Natural killer cell (primary cell): ENCODE measurements around the gene KRTAP19-8. TPM values are rescaled to one million over a fixed set of nuclear protein-coding genes. Genes with fewer than 3 reads are reported as not detected.

Experiments
- ATAC-seq, 3 donors: fragments of 150-1000 bp in 2 of 3; fragments of 200-7000 bp in 1 of 3; cut with Tn5 transposase; 1 replicate in 1 of 3; 2 replicates in 2 of 3; pipeline ENCODE4 v1.10.0; 2021; ENCODE audit warnings: mild to moderate bottlenecking in 2 of 3, moderate library complexity in 2 of 3
- DNase-seq, 2 donors: peaks; one replicate each; pipeline versions ENCODE4 v3.0.0 to v3.0.0-alpha.2; 2013 to 2021; ENCODE audit warnings: mixed read lengths in 1 of 2
- H3K27ac ChIP-seq: one replicate; pipeline ENCODE4 v1.5.1; 2013; ENCODE audit warnings: mild to moderate bottlenecking, low read length
- H3K27me3 ChIP-seq: one replicate; pipeline ENCODE4 v1.6.1; 2013; ENCODE audit warnings: low read length; ENCODE audit not compliant: control insufficient read depth, insufficient read depth
- H3K36me3 ChIP-seq: one replicate; pipeline ENCODE4 v1.6.1; 2013; ENCODE audit warnings: low read length; ENCODE audit not compliant: control insufficient read depth, insufficient read depth
- H3K4me1 ChIP-seq: one replicate; pipeline ENCODE4 v1.6.1; 2013; ENCODE audit warnings: low read length; ENCODE audit not compliant: control insufficient read depth, insufficient read depth
- H3K4me3 ChIP-seq: one replicate; pipeline ENCODE4 v1.5.1; 2013; ENCODE audit warnings: low read length
- H3K9me3 ChIP-seq: one replicate; pipeline ENCODE4 v1.6.1; 2013; ENCODE audit warnings: low read length; ENCODE audit not compliant: control insufficient read depth, insufficient read depth
- H3K27ac Mint-ChIP-seq, 2 donors: one replicate each; pipeline ENCODE4 v1.8.0; 2022; ENCODE audit warnings: mild to moderate bottlenecking in 2 of 2, mixed read lengths in 2 of 2, moderate library complexity in 1 of 2
- H3K27me3 Mint-ChIP-seq, 2 donors: one replicate each; pipeline ENCODE4 v1.8.0; 2022; ENCODE audit warnings: low read depth in 2 of 2, mixed read lengths in 2 of 2
- H3K36me3 Mint-ChIP-seq: one replicate; pipeline ENCODE4 v1.8.0; 2022; ENCODE audit warnings: mixed read lengths
- H3K4me1 Mint-ChIP-seq, 2 donors: one replicate each; pipeline ENCODE4 v1.8.0; 2022; ENCODE audit warnings: mixed read lengths in 2 of 2
- H3K4me3 Mint-ChIP-seq: one replicate; pipeline ENCODE4 v1.8.0; 2022; ENCODE audit warnings: mild to moderate bottlenecking, moderate library complexity, mixed read lengths
- H3K9me3 Mint-ChIP-seq, 2 donors: one replicate each; pipeline ENCODE4 v1.8.0; 2022; ENCODE audit warnings: mixed read lengths in 2 of 2
- CTCF ChIP-seq: fragments of 200-600 bp; IDR thresholded peaks from one replicate; pipeline ENCODE4 v1.8.0; 2022; ENCODE audit warnings: antibody characterized with exemption
- WGBS: methylation state at CpG from one replicate; pipeline ENCODE4 v1.1.7; 2013; ENCODE audit warnings: missing lambda C conversion rate; ENCODE audit not compliant: insufficient coverage; 5-methylcytosine and 5-hydroxymethylcytosine counted together
- intact Hi-C: fragments of 100-400 bp; cut with micrococcal nuclease; formaldehyde crosslinking; loops from one replicate; pipeline ENCODE4 v1.14.2; 2022
- total RNA-seq, 4 donors: library from RNA; stranded (reverse); fragments of 120-200 nt in 1 of 4; gene quantifications; one replicate each; pipeline versions ENCODE4 v1.2.3 to v1.2.4, GENCODE V29; 2013 to 2022

Gene KRTAP19-8
- total RNA-seq, 3 donors from 2014 or later (not counting 1 experiment from before 2014, with no cell fraction given), result not detected

GRCh38 chr21:31008355-31008754 is 29.9 kb downstream of the KRTAP19-8 start:
- Histone ChIP-seq H3K4me3 (no peak overlapping the region), H3K27ac (no peak overlapping the region), H3K27me3 (no peaks in the 10 kb centered on the region), H3K36me3 (no peaks in the 10 kb centered on the region), H3K9me3 (no peaks in the 10 kb centered on the region), H3K4me1 (peaks cover 13% of the 10 kb centered on the region)
- TF ChIP-seq CTCF, result no peak
- no peaks in the 10 kb centered on the region for H3K36me3 Mint-ChIP-seq
- ATAC-seq (no peak), DNase-seq (no peak)
- H3K4me3 Mint-ChIP-seq, result no peak overlapping the region
- no peak overlapping the region for H3K27ac Mint-ChIP-seq
- 94% methylated on average over 1 of the region's 1 CpG for WGBS
- H3K4me1 Mint-ChIP-seq, result peaks cover 19 to 27% of the 10 kb centered on the region in 2 donors
- H3K9me3 Mint-ChIP-seq, result no peaks in the 10 kb centered on the region
- H3K27me3 Mint-ChIP-seq, result peaks cover 0 to 6% of the 10 kb centered on the region in 2 donors
- intact Hi-C loops, result no loop called here

GRCh38 chr21:31005019-31005418 is 33.3 kb downstream of the KRTAP19-8 start:
- Histone ChIP-seq H3K36me3 (no peaks in the 10 kb centered on the region), H3K4me1 (no peaks in the 10 kb centered on the region), H3K9me3 (no peaks in the 10 kb centered on the region), H3K27ac (no peak overlapping the region), H3K4me3 (no peak overlapping the region), H3K27me3 (no peaks in the 10 kb centered on the region)
- no peak overlapping the region for H3K27ac Mint-ChIP-seq
- intact Hi-C loops, result no loop called here
- ATAC-seq (no peak), DNase-seq (no peak)
- no peak for TF ChIP-seq CTCF
- H3K9me3 Mint-ChIP-seq, result no peaks in the 10 kb centered on the region
- H3K27me3 Mint-ChIP-seq, result peaks cover 0 to 6% of the 10 kb centered on the region in 2 donors
- H3K4me3 Mint-ChIP-seq, result no peak overlapping the region
- H3K36me3 Mint-ChIP-seq, result no peaks in the 10 kb centered on the region
- H3K4me1 Mint-ChIP-seq, result peaks cover 0 to 2% of the 10 kb centered on the region in 2 donors
- 100% methylated on average over 3 of the region's 5 CpGs for WGBS

- Histone ChIP-seq H3K27ac (no peak overlapping the region), H3K4me3 (no peak overlapping the region), H3K27me3 (no peaks in the 10 kb centered on the region), H3K9me3 (no peaks in the 10 kb centered on the region), H3K4me1 (no peaks in the 10 kb centered on the region), H3K36me3 (no peaks in the 10 kb centered on the region)
- Mint-ChIP-seq H3K4me3 (no peak overlapping the region), H3K36me3 (no peaks in the 10 kb centered on the region), H3K27ac (no peak overlapping the region), H3K4me1 (no peaks in the 10 kb centered on the region), H3K9me3 (no peaks in the 10 kb centered on the region), H3K27me3 (peaks cover 0 to 6% of the 10 kb centered on the region in 2 donors)
- WGBS, result 90% methylated on average over 10 of the region's 10 CpGs
- no peak for TF ChIP-seq CTCF
- ATAC-seq, result no peak
- intact Hi-C loops, result no loop called here
- no peak for DNase-seq
Observed at GRCh38 chr21:31003471-31003870, 34.8 kb downstream of the KRTAP19-8 start.

- no peak for TF ChIP-seq CTCF
- Mint-ChIP-seq H3K36me3 (no peaks in the 10 kb centered on the region), H3K27ac (no peak overlapping the region), H3K4me1 (no peaks in the 10 kb centered on the region), H3K9me3 (no peaks in the 10 kb centered on the region), H3K27me3 (peaks cover 7 to 10% of the 10 kb centered on the region in 2 donors), H3K4me3 (no peak overlapping the region)
- no peak for ATAC-seq
- H3K4me1 ChIP-seq, result no peaks in the 10 kb centered on the region
- intact Hi-C loops, result no loop called here
- WGBS, result 83% methylated on average over 1 of the region's 3 CpGs
- DNase-seq, result no peak
- no peaks in the 10 kb centered on the region for H3K36me3 ChIP-seq
- H3K27ac ChIP-seq, result no peak overlapping the region
- H3K4me3 ChIP-seq, result no peak overlapping the region
- no peaks in the 10 kb centered on the region for H3K27me3 ChIP-seq
- no peaks in the 10 kb centered on the region for H3K9me3 ChIP-seq
Observed at GRCh38 chr21:30997541-30997940, 40.7 kb downstream of the KRTAP19-8 start.
